ENCODE data around the gene NBPF3. TPM values are rescaled to one million over a fixed set of nuclear protein-coding genes. Genes with fewer than 3 reads are reported as not detected.
"Not testable (repeated sequence)": the region's sequence is repeated elsewhere in the genome, so short reads cannot be mapped to it uniquely, and the experiment has no call there.

Gene NBPF3, protein sequence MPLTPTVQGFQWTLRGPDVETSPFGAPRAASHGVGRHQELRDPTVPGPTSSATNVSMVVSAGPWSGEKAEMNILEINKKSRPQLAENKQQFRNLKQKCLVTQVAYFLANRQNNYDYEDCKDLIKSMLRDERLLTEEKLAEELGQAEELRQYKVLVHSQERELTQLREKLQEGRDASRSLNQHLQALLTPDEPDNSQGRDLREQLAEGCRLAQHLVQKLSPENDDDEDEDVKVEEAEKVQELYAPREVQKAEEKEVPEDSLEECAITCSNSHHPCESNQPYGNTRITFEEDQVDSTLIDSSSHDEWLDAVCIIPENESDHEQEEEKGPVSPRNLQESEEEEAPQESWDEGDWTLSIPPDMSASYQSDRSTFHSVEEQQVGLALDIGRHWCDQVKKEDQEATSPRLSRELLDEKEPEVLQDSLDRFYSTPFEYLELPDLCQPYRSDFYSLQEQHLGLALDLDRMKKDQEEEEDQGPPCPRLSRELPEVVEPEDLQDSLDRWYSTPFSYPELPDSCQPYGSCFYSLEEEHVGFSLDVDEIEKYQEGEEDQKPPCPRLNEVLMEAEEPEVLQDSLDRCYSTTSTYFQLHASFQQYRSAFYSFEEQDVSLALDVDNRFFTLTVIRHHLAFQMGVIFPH
- 9.2 TPM for polyA plus RNA-seq (2013, experiment 1 of 2)
- 9.0 TPM for polyA plus RNA-seq (2013, experiment 2 of 2)

DNA sequence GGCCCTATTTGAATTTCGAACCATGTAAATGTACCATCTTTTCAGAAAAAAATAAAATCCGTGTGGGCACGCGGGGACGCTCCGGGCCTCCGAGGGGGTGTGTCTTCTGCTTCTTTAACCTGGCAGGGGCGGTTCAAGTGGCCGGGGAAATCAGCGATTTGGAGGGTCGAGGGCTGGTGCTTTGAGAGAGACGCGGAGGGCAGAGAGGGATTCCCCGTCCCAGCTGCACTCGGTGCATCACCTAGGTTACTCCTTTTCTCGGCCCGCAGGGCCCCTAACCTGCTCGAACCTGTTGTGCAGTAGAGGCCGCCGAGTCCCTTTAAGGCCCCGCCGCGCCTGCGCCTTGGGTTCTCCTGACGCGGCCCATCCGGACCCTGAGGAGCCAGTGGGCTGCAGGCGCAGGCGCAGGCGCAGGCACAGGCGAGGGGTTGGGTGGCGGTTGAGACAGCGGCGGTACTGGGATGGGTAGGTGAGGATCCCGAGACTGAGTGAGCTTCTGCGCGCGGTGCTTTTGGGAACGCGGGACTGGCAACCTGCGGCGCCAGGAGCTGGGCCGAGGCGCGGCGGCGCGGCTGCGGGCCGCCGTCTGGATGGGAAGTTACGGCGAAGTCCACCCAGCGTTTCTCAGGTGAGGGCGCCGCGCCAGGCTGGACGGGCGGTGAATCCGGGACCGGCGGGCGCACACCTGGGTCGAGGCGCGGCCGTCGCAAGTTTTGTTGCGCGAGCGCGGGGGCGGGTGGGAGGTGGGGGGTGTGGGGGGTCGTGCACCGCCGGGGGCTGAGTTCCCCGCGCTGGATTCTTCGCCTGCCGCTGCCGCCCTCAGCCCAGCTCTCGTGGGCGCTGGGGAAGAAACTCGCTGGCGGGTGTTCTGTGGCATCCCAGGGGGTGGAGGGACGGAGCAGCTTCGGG, at the start of gene NBPF3:
NBPF3 (plus strand) TSS at position 417 of the 909 bp plus-strand sequence. CDS start 4,950 bp downstream, outside the sequence.
- no peaks in the 10 kb centered on the region for H3K9me3 ChIP-seq (ENCODE audit: control insufficient read depth, low read length)
- H3K4me1 ChIP-seq (ENCODE audit: control insufficient read depth, insufficient read depth, low read length, poor library complexity, severe bottlenecking): no peaks in the 10 kb centered on the region
- H3K27ac ChIP-seq (ENCODE audit: low read depth, low read length, severe bottlenecking): no peak within 1 kb of the TSS
- H3K36me3 ChIP-seq (ENCODE audit: control insufficient read depth, insufficient read depth, low read length): no peaks in the 10 kb centered on the region
- H3K4me3 ChIP-seq (ENCODE audit: extremely low read depth, insufficient read depth, low read length, poor library complexity, severe bottlenecking): peak within 1 kb of the TSS; percentile 63
- WGBS, 2 experiments (ENCODE audit: insufficient coverage in 2 of 2): 1% methylated on average over 27 to 50 of the region's 87 CpGs

DNA sequence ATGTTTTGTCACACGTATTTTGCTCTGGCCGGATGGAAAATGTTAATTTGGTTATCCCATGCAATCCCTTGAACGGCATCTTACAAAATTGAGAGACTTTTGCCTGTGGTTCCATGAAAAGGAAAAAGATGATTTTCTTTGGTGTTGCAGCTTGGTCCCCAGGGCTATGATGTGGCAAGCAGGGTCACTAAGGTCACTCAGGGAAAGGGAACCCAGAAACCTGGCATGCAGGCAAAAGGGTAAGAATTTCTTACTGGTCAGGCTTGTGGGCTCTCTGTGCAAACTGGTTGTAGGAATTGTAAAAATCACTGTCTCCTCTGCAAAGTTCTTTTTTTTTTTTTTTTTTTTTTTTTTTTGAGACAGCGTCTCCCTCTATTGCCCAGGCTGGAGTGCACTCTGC, 48.4 kb upstream of the NBPF3 start:
- Histone ChIP-seq H3K4me3 (ENCODE audit: extremely low read depth, insufficient read depth, low read length, poor library complexity, severe bottlenecking) (no peak overlapping the region), H3K36me3 (ENCODE audit: control insufficient read depth, insufficient read depth, low read length) (no peaks in the 10 kb centered on the region), H3K4me1 (ENCODE audit: control insufficient read depth, insufficient read depth, low read length, poor library complexity, severe bottlenecking) (no peaks in the 10 kb centered on the region), H3K9me3 (ENCODE audit: control insufficient read depth, low read length) (no peaks in the 10 kb centered on the region), H3K27ac (ENCODE audit: low read depth, low read length, severe bottlenecking) (no peak overlapping the region)
- 87 to 96% methylated on average over 3 of the region's 4 CpGs for WGBS, 2 experiments (ENCODE audit: insufficient coverage in 2 of 2)

DNA sequence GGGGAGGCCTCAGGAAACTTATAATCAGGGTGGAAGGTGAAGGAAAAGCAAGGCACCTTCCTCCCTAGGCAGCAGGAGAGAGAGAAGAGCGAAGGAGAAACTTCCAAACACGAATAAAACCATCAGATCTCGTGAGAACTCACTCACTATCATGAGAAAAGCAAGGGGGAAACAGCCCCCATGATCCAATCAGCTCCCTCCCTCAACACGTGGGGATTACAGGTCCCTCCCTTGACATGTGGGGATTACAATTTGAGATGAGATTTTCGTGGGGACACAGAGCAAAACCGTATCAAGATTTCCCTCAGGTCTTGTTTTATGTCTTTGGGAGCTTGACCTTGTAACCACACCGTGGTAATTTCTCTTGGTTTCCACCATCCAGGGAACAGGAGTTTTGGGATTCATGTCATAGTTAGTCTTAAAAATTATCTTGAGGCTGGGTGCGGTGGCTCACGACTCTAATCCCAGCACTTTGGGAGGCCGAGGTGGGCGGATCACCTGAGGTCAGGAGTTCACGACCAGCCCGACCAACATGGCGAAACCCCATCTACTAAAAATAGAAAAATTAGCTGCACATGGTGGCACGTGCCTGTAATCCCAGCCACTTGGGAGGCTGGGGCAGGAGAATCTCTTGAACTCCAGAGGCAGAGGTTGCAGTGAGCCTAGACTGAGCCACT, 47.2 kb upstream of the NBPF3 start:
- no peak overlapping the region for H3K4me3 ChIP-seq (ENCODE audit: extremely low read depth, insufficient read depth, low read length, poor library complexity, severe bottlenecking)
- WGBS, 2 experiments (ENCODE audit: insufficient coverage in 2 of 2): 90 to 97% methylated on average over 8 to 11 of the region's 15 CpGs
- no peaks in the 10 kb centered on the region for H3K36me3 ChIP-seq (ENCODE audit: control insufficient read depth, insufficient read depth, low read length)
- H3K27ac ChIP-seq (ENCODE audit: low read depth, low read length, severe bottlenecking): no peak overlapping the region
- H3K4me1 ChIP-seq (ENCODE audit: control insufficient read depth, insufficient read depth, low read length, poor library complexity, severe bottlenecking): no peaks in the 10 kb centered on the region
- no peaks in the 10 kb centered on the region for H3K9me3 ChIP-seq (ENCODE audit: control insufficient read depth, low read length)

DNA sequence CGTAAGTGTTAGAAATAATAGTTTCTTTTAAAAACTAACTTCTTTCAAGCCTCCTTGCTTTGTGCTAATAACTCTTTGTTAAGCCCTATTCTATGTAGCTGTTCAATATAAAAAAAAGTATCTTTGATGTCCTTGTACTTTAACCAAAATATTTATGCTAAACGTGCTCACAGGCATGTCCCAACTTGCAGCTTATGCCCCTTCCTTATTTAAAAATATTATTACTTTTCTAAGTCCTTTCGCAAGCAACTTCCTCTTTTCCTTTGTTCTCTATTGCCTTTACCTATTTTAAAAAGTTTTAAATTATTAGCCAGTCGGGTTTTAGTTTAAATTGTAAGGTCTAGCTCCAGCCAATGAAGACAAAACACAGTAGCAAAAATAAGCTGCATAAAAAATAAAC, 43.4 kb upstream of the NBPF3 start:
- Histone ChIP-seq H3K9me3 (ENCODE audit: control insufficient read depth, low read length) (no peaks in the 10 kb centered on the region), H3K36me3 (ENCODE audit: control insufficient read depth, insufficient read depth, low read length) (no peaks in the 10 kb centered on the region), H3K4me1 (ENCODE audit: control insufficient read depth, insufficient read depth, low read length, poor library complexity, severe bottlenecking) (no peaks in the 10 kb centered on the region), H3K27ac (ENCODE audit: low read depth, low read length, severe bottlenecking) (no peak overlapping the region), H3K4me3 (ENCODE audit: extremely low read depth, insufficient read depth, low read length, poor library complexity, severe bottlenecking) (no peak overlapping the region)
- WGBS, 2 experiments (ENCODE audit: insufficient coverage in 2 of 2): no CpG with 5 or more reads among the region's 4 CpGs

DNA sequence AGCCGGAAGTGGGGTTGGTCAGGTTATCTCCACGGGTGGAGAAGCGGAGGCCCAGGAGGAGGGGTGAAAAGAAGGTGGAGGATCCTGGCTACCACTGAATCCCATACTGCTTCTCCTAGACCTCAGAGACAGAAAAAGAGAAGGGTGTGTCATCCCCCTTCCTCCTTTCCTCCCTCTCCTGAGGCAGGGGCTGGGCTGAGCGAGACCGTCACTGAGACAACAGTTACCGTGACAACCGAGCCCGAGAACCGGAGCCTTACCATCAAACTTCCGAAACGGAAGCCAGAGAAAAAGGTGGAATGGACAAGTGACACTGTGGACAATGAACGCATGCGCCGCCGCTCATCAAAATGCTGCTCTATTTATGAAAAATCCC, 42.1 kb upstream of the NBPF3 start:
- Histone ChIP-seq H3K27ac (ENCODE audit: low read depth, low read length, severe bottlenecking) (no peak overlapping the region), H3K9me3 (ENCODE audit: control insufficient read depth, low read length) (no peaks in the 10 kb centered on the region), H3K4me1 (ENCODE audit: control insufficient read depth, insufficient read depth, low read length, poor library complexity, severe bottlenecking) (peaks cover 3% of the 10 kb centered on the region), H3K4me3 (ENCODE audit: extremely low read depth, insufficient read depth, low read length, poor library complexity, severe bottlenecking) (no peak overlapping the region), H3K36me3 (ENCODE audit: control insufficient read depth, insufficient read depth, low read length) (no peaks in the 10 kb centered on the region)
- 69 to 74% methylated on average over 10 to 14 of the region's 15 CpGs for WGBS, 2 experiments (ENCODE audit: insufficient coverage in 2 of 2)

DNA sequence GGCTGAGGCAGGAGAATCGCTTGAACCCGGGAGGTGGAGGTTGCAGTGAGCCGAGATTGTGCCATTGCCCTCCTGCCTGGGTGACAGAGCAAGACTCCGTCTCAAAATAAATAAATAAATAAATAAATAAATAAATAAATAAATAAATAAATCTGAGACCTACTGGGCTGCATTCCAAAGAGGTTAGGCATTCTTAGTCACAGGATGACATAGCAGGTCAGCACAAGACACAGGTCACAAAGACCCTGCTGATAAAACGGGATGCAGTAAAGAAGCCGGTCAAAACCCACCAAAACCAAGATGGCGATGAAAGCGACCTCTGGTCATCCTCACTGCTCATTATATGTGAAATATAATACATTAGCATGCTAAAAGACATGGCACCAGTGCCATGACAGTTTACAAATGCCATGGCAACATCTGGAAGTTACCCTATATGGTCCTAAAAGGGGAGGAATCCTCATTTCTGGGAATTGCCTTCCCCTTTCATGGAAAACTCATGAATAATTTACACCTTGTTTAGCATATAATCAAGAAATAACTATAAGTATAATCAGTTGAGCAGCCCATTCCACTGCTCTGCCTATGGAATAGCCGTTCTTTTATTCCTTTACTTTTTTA, 38.1 kb upstream of the NBPF3 start:
- no CpG with 5 or more reads among the region's 9 CpGs for WGBS, 2 experiments (ENCODE audit: insufficient coverage in 2 of 2)
- H3K36me3 ChIP-seq (ENCODE audit: control insufficient read depth, insufficient read depth, low read length); H3K4me3 ChIP-seq (ENCODE audit: extremely low read depth, insufficient read depth, low read length, poor library complexity, severe bottlenecking); H3K9me3 ChIP-seq (ENCODE audit: control insufficient read depth, low read length); H3K27ac ChIP-seq (ENCODE audit: low read depth, low read length, severe bottlenecking); H3K4me1 ChIP-seq (ENCODE audit: control insufficient read depth, insufficient read depth, low read length, poor library complexity, severe bottlenecking): not testable (repeated sequence)

DNA sequence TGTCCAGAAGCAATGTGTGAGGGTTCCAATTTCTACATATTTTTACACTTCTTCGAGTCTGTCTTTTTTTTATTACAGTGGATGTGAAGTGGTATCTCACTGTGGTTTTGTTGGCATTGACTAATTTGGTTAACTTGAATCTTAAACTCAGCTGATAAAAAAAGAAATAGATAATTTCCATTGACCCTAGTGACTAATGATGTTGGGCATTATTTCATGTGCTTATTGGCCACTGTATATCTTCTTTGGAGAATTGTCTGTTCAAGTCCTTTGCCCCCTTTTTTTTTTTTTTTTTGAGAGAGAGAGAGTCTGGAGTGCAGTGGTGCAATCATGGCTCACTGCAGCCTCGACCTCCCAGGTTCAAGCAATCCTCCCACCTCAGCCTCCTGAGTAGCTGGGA, 33.3 kb upstream of the NBPF3 start:
- no peaks in the 10 kb centered on the region for H3K36me3 ChIP-seq (ENCODE audit: control insufficient read depth, insufficient read depth, low read length)
- no peak overlapping the region for H3K4me3 ChIP-seq (ENCODE audit: extremely low read depth, insufficient read depth, low read length, poor library complexity, severe bottlenecking)
- peaks cover 3% of the 10 kb centered on the region for H3K4me1 ChIP-seq (ENCODE audit: control insufficient read depth, insufficient read depth, low read length, poor library complexity, severe bottlenecking)
- no peak overlapping the region for H3K27ac ChIP-seq (ENCODE audit: low read depth, low read length, severe bottlenecking)
- H3K9me3 ChIP-seq (ENCODE audit: control insufficient read depth, low read length): no peaks in the 10 kb centered on the region
- 50% methylated on average over 1 of the region's 2 CpGs; no CpG with 5 or more reads in 1 of the 2 experiments for WGBS, 2 experiments (ENCODE audit: insufficient coverage in 2 of 2)

DNA sequence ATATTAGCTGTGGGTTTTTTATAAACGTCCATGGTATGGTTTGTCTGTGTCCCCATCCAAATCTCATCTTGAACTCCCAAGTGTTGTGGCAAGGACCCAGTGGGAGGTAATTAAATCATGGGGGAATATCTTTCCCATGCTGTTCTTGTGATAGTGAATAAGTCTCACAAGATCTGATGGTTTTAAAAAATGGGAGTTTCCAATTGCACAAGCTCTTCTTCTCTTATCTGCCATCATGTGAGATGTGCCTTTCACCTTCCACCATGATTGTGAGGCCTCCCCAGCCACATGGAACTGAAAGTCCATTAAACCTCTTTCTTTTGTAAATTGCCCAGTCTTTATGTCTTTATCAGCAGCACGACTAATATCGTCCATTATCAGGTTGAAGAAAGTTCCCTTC, 30.0 kb upstream of the NBPF3 start:
- not testable (repeated sequence) for H3K36me3 ChIP-seq (ENCODE audit: control insufficient read depth, insufficient read depth, low read length); H3K4me3 ChIP-seq (ENCODE audit: extremely low read depth, insufficient read depth, low read length, poor library complexity, severe bottlenecking); H3K9me3 ChIP-seq (ENCODE audit: control insufficient read depth, low read length); H3K27ac ChIP-seq (ENCODE audit: low read depth, low read length, severe bottlenecking); H3K4me1 ChIP-seq (ENCODE audit: control insufficient read depth, insufficient read depth, low read length, poor library complexity, severe bottlenecking)
- 100% methylated on average over 2 of the region's 3 CpGs; no CpG with 5 or more reads in 1 of the 2 experiments for WGBS, 2 experiments (ENCODE audit: insufficient coverage in 2 of 2)

DNA sequence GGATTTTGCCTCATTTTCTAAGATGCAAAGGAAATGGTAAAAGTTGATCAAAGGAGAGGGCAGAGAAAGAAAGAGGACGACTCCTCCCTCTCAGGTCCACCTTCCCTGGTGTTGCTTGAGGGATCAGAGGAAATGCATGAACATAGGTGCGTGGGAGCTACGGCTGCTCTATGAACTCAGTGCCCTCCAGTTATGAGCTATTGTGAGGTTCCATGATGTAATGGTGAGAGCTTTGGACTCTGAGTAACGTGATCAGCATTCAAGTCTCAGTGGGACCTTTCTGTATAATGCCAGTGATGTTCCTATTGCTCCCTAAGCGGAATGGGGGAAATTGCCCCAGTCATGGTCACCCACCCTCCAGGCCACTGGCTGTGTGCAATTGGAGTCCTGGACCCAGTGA, 25.9 kb upstream of the NBPF3 start:
- no peaks in the 10 kb centered on the region for H3K36me3 ChIP-seq (ENCODE audit: control insufficient read depth, insufficient read depth, low read length)
- WGBS, 2 experiments (ENCODE audit: insufficient coverage in 2 of 2): 96% methylated on average over 4 to 5 of the region's 5 CpGs
- H3K4me1 ChIP-seq (ENCODE audit: control insufficient read depth, insufficient read depth, low read length, poor library complexity, severe bottlenecking): no peaks in the 10 kb centered on the region
- no peak overlapping the region for H3K4me3 ChIP-seq (ENCODE audit: extremely low read depth, insufficient read depth, low read length, poor library complexity, severe bottlenecking)
- no peak overlapping the region for H3K27ac ChIP-seq (ENCODE audit: low read depth, low read length, severe bottlenecking)
- no peaks in the 10 kb centered on the region for H3K9me3 ChIP-seq (ENCODE audit: control insufficient read depth, low read length)

DNA sequence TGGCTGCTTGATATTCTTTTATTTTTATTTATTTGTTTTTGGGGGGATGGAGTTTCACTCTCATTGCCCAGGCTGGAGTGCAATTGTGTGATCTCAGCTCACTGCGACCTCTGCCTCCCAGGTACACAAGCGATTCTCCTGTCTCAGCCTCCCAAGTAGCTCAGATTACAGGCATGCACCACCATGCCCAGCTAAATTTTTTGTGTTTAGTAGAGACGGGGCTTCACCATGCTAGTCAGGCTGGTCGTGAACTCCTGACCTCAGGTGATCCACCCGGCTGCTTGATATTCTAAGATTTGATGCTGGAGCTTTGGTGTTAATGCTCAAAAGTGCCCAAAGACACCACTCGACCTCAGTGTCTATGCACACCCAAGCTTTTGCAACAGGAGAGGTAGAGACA, 19.6 kb upstream of the NBPF3 start:
- H3K4me3 ChIP-seq (ENCODE audit: extremely low read depth, insufficient read depth, low read length, poor library complexity, severe bottlenecking); H3K9me3 ChIP-seq (ENCODE audit: control insufficient read depth, low read length); H3K4me1 ChIP-seq (ENCODE audit: control insufficient read depth, insufficient read depth, low read length, poor library complexity, severe bottlenecking); H3K36me3 ChIP-seq (ENCODE audit: control insufficient read depth, insufficient read depth, low read length); H3K27ac ChIP-seq (ENCODE audit: low read depth, low read length, severe bottlenecking): not testable (repeated sequence)
- WGBS, 2 experiments (ENCODE audit: insufficient coverage in 2 of 2): 70 to 91% methylated on average over 3 to 4 of the region's 6 CpGs

Data from mesodermal cell (in vitro differentiated cells).